HepG2 (cell line): Measurements from ENCODE around the gene DSTN. TPM values are rescaled to one million over a fixed set of nuclear protein-coding genes. Genes with fewer than 3 reads are reported as not detected.

Source experiments
- FLYWCH1 ChIP-seq: sonication (generic); formaldehyde crosslinking; IDR thresholded peaks from 2 replicates; pipeline ENCODE4 v1.8.1; 2023; ENCODE audit warnings: mild to moderate bottlenecking, missing genetic modification reagents
- HMG20B ChIP-seq: conservative IDR thresholded peaks from 2 replicates; pipeline ENCODE4 v1.6.1; 2016; ENCODE audit warnings: missing genetic modification reagents, missing compliant biosample characterization
- MBD4 ChIP-seq: IDR thresholded peaks from 2 replicates; pipeline ENCODE4 v1.6.1; 2012; ENCODE audit warnings: low read length, inconsistent platforms, borderline replicate concordance
- SRSF4 ChIP-seq: fragments of 200-400 bp; formaldehyde crosslinking; IDR thresholded peaks from one replicate; pipeline ENCODE4 v1.6.1; 2018; ENCODE audit warnings: mild to moderate bottlenecking, low read depth, low read length, moderate library complexity; ENCODE audit not compliant: poor library complexity, severe bottlenecking
- ZBTB7B ChIP-seq: sonication (generic); formaldehyde crosslinking; IDR thresholded peaks from 2 replicates; pipeline ENCODE4 v1.4.0; 2020; ENCODE audit warnings: missing genetic modification reagents
- ZFP62 ChIP-seq: sonication (generic); formaldehyde crosslinking; IDR thresholded peaks from 2 replicates; pipeline ENCODE4 v1.4.0; 2020; ENCODE audit warnings: missing genetic modification reagents
- ZNF547 ChIP-seq: sonication (generic); formaldehyde crosslinking; IDR thresholded peaks from 2 replicates; pipeline ENCODE4 v1.5.1; 2020; ENCODE audit warnings: mild to moderate bottlenecking, missing genetic modification reagents
- ZNF577 ChIP-seq: sonication (generic); formaldehyde crosslinking; IDR thresholded peaks from 2 replicates; pipeline ENCODE4 v1.4.0; 2020; ENCODE audit warnings: mild to moderate bottlenecking, low read depth, missing genetic modification reagents, borderline replicate concordance
- polyA plus RNA-seq, 8 experiments: library from polyadenylated mRNA; depleted of rRNA in 3 of 8; stranded (reverse) in 7 of 8; unstranded in 1 of 8; fragments of >200 nt; fragmentation: Illumina TruSeq in 4 of 8; extraction: Trizol in 4 of 8; gene quantifications; 2 replicates each; pipeline versions ENCODE4 v1.2.1 to v1.2.3, GENCODE V29; 2011 to 2016; ENCODE audit warnings: low read depth in 4 of 8, missing spikeins in 1 of 8, mixed read lengths in 1 of 8; ENCODE audit not compliant: insufficient read depth in 1 of 8
- total RNA-seq, 5 experiments: library from RNA; depleted of rRNA; stranded (reverse); fragments of >200 nt; fragmentation: Illumina TruSeq; extraction: Trizol; gene quantifications; 2 replicates each; pipeline ENCODE4 v1.2.3, GENCODE V29; 2016; ENCODE audit warnings: low read depth in 1 of 5
- TF ChIP-seq, protein P1 (sequence below): IDR thresholded peaks from 2 replicates; pipeline ENCODE4 v1.6.1; 2012; ENCODE audit warnings: low read length, improper control_type of control experiment
- TF ChIP-seq, protein P2 (sequence below): sonication (generic); formaldehyde crosslinking; IDR thresholded peaks from 2 replicates; pipeline ENCODE4 v1.4.0; 2020; ENCODE audit warnings: missing genetic modification reagents, borderline replicate concordance
- TF ChIP-seq, protein P3 (sequence below): sonication (generic); formaldehyde crosslinking; IDR thresholded peaks from 2 replicates; pipeline ENCODE4 v1.5.0; 2020; ENCODE audit warnings: mild to moderate bottlenecking, low read depth, missing genetic modification reagents, borderline replicate concordance
- TF ChIP-seq, protein P4 (sequence below): sonication (generic); formaldehyde crosslinking; conservative IDR thresholded peaks from 2 replicates; pipeline ENCODE4 v1.4.0; 2020; ENCODE audit warnings: missing genetic modification reagents
- TF ChIP-seq, protein P5 (sequence below): IDR thresholded peaks from 2 replicates; pipeline ENCODE4 v1.6.1; 2016; ENCODE audit warnings: missing compliant biosample characterization, missing genetic modification reagents, borderline replicate concordance
- TF ChIP-seq, protein P6 (sequence below): sonication (generic); formaldehyde crosslinking; IDR thresholded peaks from 2 replicates; pipeline ENCODE4 v1.5.0; 2020; ENCODE audit warnings: mild to moderate bottlenecking, missing genetic modification reagents
- TF ChIP-seq, protein P7 (sequence below): sonication (generic); formaldehyde crosslinking; IDR thresholded peaks from 2 replicates; pipeline ENCODE4 v1.5.1; 2020; ENCODE audit warnings: mild to moderate bottlenecking, missing genetic modification reagents, borderline replicate concordance

DSTN gene
- total and polyA plus RNA-seq, 2 of the 13 experiments (the other 11 are each of a cell fraction or from before 2014, with no cell fraction given), result 27.6 to 106 TPM

DNA sequence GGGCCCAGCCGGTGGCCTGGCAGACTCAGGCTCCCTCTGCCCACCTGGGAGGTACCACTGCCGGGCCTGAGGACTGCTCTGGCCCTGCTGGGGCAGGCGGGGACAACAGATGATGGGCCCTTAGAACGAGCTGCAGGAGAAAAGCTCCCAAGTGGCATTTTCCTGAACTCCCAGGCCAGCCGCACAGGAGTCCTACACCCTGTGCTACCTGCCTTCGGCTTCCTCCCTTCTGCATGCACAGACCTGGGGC is 41.3 kb downstream of the DSTN start (continued):
- TF ChIP-seq, protein P1, sequence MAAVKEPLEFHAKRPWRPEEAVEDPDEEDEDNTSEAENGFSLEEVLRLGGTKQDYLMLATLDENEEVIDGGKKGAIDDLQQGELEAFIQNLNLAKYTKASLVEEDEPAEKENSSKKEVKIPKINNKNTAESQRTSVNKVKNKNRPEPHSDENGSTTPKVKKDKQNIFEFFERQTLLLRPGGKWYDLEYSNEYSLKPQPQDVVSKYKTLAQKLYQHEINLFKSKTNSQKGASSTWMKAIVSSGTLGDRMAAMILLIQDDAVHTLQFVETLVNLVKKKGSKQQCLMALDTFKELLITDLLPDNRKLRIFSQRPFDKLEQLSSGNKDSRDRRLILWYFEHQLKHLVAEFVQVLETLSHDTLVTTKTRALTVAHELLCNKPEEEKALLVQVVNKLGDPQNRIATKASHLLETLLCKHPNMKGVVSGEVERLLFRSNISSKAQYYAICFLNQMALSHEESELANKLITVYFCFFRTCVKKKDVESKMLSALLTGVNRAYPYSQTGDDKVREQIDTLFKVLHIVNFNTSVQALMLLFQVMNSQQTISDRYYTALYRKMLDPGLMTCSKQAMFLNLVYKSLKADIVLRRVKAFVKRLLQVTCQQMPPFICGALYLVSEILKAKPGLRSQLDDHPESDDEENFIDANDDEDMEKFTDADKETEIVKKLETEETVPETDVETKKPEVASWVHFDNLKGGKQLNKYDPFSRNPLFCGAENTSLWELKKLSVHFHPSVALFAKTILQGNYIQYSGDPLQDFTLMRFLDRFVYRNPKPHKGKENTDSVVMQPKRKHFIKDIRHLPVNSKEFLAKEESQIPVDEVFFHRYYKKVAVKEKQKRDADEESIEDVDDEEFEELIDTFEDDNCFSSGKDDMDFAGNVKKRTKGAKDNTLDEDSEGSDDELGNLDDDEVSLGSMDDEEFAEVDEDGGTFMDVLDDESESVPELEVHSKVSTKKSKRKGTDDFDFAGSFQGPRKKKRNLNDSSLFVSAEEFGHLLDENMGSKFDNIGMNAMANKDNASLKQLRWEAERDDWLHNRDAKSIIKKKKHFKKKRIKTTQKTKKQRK, result no peak
- TF ChIP-seq ZFP62 (CRISPR knock-in tag) (no peak), SRSF4 (no peak), HMG20B (CRISPR knock-in tag) (no peak), ZNF577 (CRISPR knock-in tag) (no peak), MBD4 (no peak), ZBTB7B (CRISPR knock-in tag) (no peak), FLYWCH1 (CRISPR knock-in tag) (no peak), ZNF547 (0 out of 2 replicates have a peak, but pooled peaks have one; percentile 52)
- TF ChIP-seq, protein P2, sequence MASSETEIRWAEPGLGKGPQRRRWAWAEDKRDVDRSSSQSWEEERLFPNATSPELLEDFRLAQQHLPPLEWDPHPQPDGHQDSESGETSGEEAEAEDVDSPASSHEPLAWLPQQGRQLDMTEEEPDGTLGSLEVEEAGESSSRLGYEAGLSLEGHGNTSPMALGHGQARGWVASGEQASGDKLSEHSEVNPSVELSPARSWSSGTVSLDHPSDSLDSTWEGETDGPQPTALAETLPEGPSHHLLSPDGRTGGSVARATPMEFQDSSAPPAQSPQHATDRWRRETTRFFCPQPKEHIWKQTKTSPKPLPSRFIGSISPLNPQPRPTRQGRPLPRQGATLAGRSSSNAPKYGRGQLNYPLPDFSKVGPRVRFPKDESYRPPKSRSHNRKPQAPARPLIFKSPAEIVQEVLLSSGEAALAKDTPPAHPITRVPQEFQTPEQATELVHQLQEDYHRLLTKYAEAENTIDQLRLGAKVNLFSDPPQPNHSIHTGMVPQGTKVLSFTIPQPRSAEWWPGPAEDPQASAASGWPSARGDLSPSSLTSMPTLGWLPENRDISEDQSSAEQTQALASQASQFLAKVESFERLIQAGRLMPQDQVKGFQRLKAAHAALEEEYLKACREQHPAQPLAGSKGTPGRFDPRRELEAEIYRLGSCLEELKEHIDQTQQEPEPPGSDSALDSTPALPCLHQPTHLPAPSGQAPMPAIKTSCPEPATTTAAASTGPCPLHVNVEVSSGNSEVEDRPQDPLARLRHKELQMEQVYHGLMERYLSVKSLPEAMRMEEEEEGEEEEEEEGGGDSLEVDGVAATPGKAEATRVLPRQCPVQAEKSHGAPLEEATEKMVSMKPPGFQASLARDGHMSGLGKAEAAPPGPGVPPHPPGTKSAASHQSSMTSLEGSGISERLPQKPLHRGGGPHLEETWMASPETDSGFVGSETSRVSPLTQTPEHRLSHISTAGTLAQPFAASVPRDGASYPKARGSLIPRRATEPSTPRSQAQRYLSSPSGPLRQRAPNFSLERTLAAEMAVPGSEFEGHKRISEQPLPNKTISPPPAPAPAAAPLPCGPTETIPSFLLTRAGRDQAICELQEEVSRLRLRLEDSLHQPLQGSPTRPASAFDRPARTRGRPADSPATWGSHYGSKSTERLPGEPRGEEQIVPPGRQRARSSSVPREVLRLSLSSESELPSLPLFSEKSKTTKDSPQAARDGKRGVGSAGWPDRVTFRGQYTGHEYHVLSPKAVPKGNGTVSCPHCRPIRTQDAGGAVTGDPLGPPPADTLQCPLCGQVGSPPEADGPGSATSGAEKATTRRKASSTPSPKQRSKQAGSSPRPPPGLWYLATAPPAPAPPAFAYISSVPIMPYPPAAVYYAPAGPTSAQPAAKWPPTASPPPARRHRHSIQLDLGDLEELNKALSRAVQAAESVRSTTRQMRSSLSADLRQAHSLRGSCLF (CRISPR knock-in tag), result no peak
- TF ChIP-seq, protein P3, sequence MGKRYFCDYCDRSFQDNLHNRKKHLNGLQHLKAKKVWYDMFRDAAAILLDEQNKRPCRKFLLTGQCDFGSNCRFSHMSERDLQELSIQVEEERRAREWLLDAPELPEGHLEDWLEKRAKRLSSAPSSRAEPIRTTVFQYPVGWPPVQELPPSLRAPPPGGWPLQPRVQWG (CRISPR knock-in tag), result no peak
- TF ChIP-seq, protein P4, sequence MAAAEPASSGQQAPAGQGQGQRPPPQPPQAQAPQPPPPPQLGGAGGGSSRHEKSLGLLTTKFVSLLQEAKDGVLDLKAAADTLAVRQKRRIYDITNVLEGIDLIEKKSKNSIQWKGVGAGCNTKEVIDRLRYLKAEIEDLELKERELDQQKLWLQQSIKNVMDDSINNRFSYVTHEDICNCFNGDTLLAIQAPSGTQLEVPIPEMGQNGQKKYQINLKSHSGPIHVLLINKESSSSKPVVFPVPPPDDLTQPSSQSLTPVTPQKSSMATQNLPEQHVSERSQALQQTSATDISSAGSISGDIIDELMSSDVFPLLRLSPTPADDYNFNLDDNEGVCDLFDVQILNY (CRISPR knock-in tag), result no peak
- TF ChIP-seq, protein P5, sequence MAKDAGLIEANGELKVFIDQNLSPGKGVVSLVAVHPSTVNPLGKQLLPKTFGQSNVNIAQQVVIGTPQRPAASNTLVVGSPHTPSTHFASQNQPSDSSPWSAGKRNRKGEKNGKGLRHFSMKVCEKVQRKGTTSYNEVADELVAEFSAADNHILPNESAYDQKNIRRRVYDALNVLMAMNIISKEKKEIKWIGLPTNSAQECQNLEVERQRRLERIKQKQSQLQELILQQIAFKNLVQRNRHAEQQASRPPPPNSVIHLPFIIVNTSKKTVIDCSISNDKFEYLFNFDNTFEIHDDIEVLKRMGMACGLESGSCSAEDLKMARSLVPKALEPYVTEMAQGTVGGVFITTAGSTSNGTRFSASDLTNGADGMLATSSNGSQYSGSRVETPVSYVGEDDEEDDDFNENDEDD (CRISPR knock-in tag), result no peak
- TF ChIP-seq, protein P6, sequence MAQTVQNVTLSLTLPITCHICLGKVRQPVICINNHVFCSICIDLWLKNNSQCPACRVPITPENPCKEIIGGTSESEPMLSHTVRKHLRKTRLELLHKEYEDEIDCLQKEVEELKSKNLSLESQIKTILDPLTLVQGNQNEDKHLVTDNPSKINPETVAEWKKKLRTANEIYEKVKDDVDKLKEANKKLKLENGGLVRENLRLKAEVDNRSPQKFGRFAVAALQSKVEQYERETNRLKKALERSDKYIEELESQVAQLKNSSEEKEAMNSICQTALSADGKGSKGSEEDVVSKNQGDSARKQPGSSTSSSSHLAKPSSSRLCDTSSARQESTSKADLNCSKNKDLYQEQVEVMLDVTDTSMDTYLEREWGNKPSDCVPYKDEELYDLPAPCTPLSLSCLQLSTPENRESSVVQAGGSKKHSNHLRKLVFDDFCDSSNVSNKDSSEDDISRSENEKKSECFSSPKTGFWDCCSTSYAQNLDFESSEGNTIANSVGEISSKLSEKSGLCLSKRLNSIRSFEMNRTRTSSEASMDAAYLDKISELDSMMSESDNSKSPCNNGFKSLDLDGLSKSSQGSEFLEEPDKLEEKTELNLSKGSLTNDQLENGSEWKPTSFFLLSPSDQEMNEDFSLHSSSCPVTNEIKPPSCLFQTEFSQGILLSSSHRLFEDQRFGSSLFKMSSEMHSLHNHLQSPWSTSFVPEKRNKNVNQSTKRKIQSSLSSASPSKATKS (CRISPR knock-in tag), result no peak
- TF ChIP-seq, protein P7, sequence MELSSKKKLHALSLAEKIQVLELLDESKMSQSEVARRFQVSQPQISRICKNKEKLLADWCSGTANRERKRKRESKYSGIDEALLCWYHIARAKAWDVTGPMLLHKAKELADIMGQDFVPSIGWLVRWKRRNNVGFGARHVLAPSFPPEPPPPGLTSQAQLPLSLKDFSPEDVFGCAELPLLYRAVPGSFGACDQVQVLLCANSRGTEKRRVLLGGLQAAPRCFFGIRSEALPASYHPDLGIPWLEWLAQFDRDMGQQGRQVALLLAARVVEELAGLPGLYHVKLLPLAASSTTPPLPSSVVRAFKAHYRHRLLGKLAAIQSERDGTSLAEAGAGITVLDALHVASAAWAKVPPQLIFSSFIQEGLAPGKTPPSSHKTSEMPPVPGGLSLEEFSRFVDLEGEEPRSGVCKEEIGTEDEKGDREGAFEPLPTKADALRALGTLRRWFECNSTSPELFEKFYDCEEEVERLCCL, result no peak
